Stimulated activated CD8-positive, alpha-beta memory T cell treated with anti-CD3 and anti-CD28 coated beads, Interleukin-4, amount 100 ng/mL, for 24 hours (primary cell): ENCODE measurements around the gene SHROOM4.

ENCODE experiments used
- DNase-seq: peaks from one replicate; pipeline ENCODE4 v3.0.0-alpha.2; 2020; ENCODE audit warnings: low read depth

Gene SHROOM4

GRCh38 chrX:50704360-50704759 is 109.6 kb downstream of the SHROOM4 start:
- no peak for DNase-seq

- no peak for DNase-seq
These were observed 113.1 kb downstream of the SHROOM4 start for GRCh38 chrX:50700921-50701320.

DNA sequence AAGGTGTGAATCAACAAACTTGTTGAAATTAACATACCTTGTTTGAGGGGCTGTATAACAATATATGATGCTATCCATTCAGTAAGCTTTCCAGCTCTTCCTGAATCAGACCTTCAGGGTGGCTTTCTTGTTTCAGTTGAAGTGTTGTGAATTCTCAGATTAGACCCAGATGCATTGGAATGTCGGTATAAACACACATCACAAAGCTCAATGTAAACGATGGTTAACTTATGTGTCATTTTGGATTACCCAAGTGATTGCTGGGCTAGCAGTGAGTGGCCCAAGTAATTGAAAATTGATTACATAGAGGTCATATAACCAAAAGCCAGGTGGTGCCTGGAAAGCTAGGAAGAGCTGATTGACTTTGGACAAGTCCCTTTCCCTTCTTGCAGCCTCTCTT is 115.0 kb downstream of the SHROOM4 start:
- no peak for DNase-seq

GRCh38 chrX:50697691-50698090 is 116.3 kb downstream of the SHROOM4 start:
- no peak for DNase-seq

DNA sequence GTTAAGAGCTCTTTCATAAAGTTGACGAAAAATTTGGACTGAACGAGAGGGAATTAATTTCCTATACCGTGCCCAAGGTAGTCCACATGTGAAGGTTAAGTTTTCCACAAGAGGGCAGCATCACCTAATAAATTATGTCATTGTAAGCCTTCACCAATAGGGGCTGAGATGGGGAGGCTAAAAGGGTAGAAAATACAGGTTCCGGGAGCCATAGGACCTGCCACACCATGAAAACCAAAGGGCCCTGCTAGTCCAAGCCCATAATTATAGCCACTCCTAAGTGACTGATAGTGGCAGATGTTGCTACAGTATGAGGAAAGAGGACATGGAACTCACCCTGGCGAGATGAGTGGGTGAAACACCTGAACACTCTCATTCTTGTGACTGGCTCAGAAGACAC is 122.2 kb downstream of the SHROOM4 start:
- no peak for DNase-seq

DNA sequence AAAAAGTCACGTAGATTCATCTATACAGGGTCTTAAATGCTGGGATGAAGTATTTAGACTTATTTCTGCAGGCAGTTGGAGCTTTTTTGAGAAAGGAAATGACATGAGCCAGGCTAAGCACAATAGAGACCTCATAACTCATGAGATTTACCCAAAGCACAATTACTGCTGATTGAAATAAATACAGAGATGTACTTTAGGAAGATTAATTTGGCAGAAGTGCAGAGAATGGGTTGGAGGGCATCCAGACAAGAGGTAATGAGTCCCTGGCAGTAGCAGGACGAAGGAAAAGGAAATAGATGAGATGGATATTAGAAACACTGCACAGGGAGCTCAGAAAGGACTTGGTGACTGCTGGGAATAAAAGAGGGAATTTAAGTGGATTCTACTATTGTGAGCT is 129.1 kb downstream of the SHROOM4 start:
- no peak for DNase-seq

GRCh38 chrX:50680990-50681389 is 133.0 kb downstream of the SHROOM4 start:
- DNase-seq: no peak

DNA sequence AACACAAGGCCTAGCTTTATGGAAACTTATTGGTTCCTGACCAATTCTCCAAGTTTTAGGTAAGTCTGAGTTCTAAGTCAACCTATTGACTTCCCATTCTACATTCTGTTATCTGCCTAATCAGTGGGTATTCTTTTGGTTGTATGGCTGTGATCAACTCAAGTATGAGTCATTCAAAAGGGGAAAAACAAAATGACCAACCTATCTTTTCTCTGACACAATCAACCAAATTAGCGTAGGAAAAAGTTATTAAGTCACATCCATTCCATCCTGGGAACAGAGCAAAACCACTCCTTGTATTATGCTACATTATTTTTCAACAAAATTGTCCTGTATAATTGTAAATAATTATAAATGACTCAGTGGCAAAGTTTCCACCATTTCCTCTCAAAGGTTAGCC is 136.2 kb downstream of the SHROOM4 start:
- DNase-seq: no peak

GRCh38 chrX:50671661-50672060 is 142.3 kb downstream of the SHROOM4 start:
- no peak for DNase-seq

DNA sequence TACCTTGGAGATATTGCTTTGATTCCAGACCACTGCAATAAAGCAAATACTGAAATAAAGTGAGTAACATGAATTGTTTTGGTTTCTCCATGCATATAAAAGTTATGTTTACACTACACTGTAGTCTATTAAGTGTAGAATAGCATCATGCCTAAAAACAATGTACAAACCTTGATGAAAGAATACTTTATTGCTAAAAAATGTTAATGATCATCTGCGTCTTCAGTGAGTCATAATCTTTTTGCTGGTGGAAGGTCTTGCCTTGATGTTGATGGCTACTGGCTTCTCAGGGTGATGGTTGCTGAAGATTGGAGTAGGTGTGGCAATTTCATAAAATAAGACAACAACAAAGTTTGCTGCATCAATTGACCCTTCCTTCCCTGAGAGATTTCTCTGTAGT is 145.1 kb downstream of the SHROOM4 start:
- DNase-seq: no peak

GRCh38 chrX:50648156-50648555 is 165.8 kb downstream of the SHROOM4 start:
- no peak for DNase-seq

DNA sequence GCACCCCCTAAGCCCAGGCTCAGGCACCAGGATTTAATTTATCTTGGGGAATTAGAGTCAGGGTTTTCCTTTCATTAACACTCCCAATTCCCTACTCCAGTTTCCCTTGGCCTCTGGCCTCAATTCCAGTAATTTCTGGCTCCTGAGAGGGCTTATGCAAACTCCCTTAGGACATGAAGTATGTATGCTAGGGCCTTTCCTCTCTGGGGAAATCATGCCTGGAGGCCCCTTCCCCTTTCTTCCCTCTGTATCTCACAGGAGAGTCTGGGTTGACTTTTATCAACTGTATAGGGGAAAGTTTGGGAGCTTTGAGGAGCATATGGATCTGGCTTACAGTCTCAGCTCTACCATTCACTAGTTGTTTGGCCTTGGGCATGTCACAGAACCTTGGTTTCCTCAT is 169.5 kb downstream of the SHROOM4 start:
- no peak for DNase-seq

DNA sequence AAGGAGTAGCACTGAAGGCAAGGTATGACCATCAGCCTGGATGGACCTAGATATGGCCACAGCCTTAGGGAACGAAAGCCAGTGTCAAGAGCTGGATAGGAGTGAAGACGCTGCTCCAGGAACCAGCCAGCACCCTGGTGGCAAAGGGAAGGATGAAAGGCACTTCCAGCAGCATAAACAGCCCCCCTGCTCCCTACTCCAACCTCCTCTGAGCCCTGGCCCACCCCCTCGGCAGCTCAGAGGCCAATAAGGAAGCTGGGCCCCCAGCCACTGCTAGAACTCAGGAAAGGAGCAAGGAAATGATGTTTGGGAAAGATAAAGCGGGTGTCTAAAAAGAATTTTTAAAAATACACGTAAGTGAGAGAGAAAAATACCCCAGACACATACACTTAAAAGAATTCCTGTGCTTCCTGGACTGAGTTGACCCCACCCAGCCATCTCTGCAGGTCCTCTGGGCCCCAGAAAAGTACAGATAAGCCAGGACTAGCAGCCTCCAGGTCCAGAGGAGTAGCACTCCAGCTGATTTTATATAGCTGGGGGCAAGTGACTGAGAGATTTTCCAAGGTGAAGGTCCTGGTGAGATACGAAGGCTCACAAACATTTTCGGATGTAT is 170.4 kb downstream of the SHROOM4 start:
- DNase-seq: no peak

- DNase-seq: no peak
These were observed 175.9 kb downstream of the SHROOM4 start for GRCh38 chrX:50638123-50638522.

DNA sequence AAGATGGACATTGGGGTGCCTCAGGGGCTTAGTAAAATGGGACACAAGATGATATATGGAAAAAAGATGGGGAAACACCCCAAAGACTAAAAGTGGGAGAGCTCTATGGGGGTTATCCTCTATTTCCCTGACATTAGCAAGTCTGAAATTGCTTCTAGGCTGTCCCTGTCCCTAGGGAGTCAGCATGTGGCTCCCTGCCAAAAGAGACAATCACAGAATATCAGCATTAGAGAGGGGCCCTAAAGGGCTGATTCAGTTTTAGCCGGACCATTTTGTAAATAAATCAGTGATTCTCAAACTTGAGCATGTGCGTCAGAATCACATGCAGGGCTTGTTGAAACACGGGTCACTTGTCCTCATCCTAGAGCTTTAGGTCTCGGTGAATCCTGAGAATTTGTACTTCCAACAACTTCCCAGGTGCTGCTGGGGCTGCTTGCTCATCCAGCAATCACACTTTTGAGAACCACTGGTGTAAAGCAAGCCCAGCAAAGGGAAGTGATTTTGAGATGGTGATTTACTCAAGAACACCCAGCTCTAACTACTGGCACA is 178.1 kb downstream of the SHROOM4 start:
- no peak for DNase-seq

DNA sequence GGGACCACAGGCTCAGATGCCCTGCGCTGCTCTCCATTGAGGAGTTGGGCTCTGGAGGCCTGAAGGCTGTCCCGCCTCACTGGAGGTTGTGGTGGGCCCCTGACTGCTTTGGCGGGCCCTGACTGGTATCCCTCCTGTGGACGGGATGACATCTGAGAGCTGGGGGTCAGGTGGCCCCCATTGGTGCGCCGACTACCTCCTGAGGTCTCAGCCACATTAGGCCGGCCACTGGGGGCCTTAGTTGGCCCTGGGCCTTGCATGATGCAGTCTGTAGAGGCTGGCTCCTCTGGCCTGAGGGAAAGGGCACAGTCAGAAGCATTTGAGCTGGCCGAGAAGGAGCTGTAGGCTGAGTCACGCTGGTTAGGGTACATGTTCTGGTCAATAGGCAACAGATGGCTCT is 178.8 kb downstream of the SHROOM4 start:
- DNase-seq: no peak

DNA sequence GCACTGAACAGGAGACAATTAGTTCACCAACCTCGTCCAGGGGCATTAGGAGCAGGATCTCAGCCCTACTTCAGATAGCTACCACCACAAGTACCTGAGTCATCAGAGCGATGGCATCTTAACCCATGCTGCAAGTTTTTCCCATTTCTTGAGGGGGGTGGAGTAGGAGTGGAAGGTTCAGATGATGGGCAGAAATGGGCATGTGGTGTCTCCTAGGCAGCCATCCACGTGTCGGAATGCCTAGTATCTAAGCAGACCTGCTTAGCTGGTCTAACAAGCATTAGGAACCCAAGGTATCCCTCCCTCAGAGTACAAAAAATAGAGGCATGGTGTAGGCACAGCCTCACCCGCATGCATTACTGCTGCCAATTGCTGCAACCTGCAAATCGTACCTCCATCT is 184.2 kb downstream of the SHROOM4 start:
- DNase-seq: no peak

DNA sequence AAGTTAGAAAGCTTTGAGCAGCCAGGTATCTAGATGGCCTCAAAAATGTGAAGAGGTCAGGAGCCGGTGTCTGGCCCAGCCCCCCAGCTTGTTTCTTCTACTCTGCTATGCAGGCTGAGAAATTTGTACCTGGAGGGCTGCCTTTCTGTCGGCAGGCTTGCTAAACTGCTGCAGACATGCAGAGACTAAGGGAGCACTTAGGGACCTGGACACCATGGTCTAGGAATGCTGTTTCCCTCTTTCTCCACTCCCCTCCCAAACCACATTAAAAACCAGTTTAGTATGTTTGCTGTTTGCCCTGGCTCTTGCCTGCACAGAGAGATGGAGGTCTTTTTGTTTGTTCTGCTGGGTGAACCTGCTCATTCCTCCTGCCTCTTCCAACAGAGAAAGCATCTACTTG is 186.3 kb downstream of the SHROOM4 start:
- DNase-seq: no peak

- no peak for DNase-seq
These were observed 187.6 kb downstream of the SHROOM4 start for GRCh38 chrX:50626432-50626831.

- DNase-seq: no peak
These were observed 191.2 kb downstream of the SHROOM4 start for GRCh38 chrX:50622751-50623150.

GRCh38 chrX:50618788-50619558 is 195.0 kb downstream of the SHROOM4 start:
- no peak for DNase-seq

DNA sequence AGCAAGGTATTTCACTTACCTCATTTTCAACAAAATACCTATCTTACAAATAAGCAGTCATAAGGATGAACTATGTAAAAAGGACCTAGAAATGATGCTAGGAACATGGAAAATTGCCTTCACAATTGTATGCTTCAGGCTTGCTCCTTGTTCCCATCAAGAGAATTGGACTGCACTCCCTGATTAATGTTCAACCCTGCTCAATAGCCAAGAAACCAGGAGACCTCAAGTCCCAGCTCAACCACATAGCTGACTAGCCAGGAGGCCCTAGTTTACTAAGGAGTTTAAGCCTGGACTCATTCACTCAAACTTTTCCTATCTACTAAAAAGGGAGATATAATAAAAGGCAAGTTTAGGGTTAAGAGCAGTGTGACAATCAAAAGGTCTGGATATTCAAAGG is 196.8 kb downstream of the SHROOM4 start:
- DNase-seq: no peak

- DNase-seq: no peak
These were observed 198.3 kb downstream of the SHROOM4 start for GRCh38 chrX:50615570-50616158.
